ENCODE data around the gene ABCA12.

DNA sequence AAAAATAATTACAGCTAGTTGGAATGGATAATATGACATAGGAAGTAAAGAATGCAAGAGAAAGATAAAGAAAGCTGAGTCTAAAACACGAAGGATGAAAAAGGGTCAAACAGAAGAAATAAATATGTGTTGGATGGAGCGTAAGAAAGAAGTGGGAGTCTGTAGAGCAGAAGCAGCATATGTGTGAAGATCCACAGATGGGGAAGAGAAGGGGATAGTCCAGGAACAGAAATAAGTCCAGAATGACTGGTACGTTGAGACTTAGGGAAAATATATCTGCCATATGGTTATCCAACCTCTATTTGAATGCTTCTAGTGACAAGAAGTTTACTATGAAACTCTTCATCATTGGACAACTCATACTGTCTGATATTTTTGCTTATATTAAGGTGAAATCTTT, 18.0 kb downstream of the ABCA12 start:
- TF ChIP-seq, protein P1, sequence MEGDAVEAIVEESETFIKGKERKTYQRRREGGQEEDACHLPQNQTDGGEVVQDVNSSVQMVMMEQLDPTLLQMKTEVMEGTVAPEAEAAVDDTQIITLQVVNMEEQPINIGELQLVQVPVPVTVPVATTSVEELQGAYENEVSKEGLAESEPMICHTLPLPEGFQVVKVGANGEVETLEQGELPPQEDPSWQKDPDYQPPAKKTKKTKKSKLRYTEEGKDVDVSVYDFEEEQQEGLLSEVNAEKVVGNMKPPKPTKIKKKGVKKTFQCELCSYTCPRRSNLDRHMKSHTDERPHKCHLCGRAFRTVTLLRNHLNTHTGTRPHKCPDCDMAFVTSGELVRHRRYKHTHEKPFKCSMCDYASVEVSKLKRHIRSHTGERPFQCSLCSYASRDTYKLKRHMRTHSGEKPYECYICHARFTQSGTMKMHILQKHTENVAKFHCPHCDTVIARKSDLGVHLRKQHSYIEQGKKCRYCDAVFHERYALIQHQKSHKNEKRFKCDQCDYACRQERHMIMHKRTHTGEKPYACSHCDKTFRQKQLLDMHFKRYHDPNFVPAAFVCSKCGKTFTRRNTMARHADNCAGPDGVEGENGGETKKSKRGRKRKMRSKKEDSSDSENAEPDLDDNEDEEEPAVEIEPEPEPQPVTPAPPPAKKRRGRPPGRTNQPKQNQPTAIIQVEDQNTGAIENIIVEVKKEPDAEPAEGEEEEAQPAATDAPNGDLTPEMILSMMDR (IDR thresholded peaks at IDR 0.05; ENCODE audit: low read depth, low read length, poor library complexity, severe bottlenecking), result no peak
- TF ChIP-seq EZH2phosphoT487 (IDR thresholded peaks at IDR 0.05; ENCODE audit: borderline replicate concordance, low read length), result no peak
